Brain pericyte (primary cell): ENCODE results near the gene SEMA4D.

Experiments
- DNase-seq: peaks from one replicate; pipeline ENCODE4 v3.0.0-alpha.2; 2012; ENCODE audit warnings: low read depth, low spot score

Gene SEMA4D, protein sequence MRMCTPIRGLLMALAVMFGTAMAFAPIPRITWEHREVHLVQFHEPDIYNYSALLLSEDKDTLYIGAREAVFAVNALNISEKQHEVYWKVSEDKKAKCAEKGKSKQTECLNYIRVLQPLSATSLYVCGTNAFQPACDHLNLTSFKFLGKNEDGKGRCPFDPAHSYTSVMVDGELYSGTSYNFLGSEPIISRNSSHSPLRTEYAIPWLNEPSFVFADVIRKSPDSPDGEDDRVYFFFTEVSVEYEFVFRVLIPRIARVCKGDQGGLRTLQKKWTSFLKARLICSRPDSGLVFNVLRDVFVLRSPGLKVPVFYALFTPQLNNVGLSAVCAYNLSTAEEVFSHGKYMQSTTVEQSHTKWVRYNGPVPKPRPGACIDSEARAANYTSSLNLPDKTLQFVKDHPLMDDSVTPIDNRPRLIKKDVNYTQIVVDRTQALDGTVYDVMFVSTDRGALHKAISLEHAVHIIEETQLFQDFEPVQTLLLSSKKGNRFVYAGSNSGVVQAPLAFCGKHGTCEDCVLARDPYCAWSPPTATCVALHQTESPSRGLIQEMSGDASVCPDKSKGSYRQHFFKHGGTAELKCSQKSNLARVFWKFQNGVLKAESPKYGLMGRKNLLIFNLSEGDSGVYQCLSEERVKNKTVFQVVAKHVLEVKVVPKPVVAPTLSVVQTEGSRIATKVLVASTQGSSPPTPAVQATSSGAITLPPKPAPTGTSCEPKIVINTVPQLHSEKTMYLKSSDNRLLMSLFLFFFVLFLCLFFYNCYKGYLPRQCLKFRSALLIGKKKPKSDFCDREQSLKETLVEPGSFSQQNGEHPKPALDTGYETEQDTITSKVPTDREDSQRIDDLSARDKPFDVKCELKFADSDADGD

DNA sequence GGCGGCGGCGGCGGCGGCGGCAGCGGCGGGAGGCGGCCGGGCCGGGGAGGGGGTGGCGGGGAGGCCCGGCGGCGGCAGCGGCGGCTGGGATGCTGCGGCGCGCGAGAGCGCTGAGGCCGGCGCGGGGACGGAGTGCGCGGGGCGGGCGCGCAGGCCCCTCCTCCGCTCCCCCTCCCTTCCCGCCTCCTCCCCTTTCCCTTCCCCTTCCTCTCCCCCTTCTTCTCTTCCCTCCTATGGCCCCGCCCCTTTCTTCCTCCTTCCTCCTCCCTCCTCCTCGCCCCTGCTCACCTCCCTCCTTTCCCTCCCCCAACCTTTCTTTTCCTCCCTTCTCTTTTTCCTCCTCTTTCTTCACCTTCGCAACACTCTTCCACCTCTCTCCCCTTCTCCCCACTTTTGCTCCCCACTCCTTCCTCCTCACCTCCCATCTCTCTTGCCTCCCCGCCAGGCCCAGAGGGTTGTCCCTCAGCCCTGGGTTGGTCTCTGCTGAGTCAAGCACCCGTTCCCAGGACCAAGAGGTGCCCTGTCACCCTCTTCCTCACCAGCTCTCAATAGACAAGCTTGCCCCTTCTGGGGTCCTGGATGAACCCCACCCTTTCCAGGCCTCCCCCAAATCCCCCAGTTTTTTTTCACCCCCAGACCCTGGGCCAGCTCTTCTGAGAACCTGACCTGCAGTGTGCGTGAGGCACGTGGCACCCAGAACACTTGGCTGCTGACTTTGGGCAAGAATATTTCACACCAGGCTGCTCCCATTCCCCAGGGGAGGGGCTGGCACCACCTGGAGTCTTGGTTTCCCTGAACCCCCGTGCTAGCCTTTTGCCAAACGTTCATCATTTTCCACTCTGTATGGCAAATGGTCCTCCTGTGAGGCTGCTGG, at the start of gene SEMA4D:
Gene SEMA4D (minus strand): TSS at position 136 of the 874 bp plus-strand sequence. CDS start 92,657 bp downstream, outside the sequence.
- no peak for DNase-seq

DNA sequence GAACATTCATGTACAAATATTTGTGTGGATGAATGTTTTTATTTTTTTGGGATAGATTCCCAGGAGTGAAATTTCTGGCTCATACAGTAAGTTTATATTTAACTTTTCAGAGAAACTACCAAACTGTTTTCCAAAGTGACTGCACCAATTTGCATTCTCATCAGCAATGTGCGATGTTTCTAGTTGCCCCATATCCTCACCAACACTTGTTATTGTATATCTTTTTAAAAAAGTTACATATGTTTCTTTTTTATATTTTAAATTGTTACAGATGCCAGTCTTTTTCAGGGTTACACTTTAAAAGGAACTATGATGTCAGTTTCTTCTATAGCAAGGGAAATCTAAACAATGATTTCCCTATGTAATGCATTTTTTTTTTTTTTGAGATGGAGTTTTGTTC, 49.1 kb upstream of the SEMA4D start:
- no peak for DNase-seq

DNA sequence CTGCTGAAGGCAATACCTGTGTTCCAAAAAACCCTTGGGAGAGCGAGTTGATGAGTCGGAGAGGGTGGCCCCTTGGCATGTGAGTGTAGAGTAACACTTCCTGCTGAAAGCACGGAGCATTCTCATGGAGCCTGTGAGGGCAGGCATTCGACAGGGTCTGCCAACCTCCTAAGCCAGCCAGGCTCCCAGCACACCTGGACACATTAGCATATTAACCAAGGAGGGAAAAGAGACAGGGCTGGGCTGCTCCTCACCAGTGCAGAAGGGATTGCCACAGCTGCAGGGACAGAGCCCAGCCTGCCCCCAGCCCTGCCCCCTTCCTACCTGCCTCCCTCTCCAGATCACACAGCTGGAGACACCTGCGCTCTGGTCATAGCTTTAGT, 46.4 kb upstream of the SEMA4D start:
- no peak for DNase-seq

DNA sequence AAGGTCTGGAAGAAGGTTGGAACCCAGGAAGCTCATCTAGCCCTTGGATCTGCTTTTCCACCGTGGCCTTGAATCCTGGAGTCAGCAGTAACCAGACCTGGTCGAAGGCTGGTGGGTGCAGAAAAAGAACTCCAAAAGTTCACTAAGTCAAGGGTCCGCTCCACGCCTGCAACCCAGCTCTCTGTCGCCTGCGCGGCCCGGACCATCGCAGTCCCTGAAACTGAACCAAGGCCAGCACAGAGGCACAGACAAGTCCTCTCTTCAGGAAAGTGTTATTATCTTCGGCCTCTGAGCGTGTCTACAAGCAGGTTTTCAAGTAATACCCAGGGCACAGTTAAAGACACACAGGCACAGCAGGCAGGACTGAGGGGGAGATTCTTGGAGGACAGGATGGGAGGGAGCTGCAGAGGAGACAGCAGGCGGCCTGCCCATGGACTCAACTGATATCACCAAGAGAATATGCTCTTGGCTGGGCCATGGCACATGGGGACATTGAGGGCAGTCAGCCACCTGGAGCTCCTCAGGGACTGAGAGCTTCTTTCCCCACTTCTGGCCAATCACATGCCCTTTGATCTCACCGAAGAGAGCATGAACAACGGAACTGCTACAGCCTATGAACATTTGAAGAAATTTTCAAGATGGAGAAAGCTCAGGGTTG, 45.8 kb upstream of the SEMA4D start:
- no peak for DNase-seq

DNA sequence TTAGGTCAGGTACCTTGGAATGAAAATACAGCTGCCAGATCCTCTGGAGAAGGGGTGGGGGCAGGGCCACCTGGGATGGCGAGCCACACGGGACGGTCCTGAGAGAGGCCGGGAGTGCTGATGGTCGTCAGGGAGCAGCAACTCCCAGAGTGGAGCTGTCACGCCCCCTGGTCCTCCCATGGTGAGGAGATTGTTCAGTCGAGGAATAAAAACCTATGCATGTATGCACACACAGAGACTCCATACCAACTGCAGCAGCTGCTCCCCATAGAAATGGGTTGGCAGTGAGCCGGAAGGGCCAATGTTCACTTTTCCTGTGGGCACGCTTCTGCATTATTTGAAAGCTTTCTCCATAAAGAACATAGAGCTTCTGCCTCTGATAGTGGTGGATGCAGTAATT, 45.2 kb upstream of the SEMA4D start:
- DNase-seq, result no peak

DNA sequence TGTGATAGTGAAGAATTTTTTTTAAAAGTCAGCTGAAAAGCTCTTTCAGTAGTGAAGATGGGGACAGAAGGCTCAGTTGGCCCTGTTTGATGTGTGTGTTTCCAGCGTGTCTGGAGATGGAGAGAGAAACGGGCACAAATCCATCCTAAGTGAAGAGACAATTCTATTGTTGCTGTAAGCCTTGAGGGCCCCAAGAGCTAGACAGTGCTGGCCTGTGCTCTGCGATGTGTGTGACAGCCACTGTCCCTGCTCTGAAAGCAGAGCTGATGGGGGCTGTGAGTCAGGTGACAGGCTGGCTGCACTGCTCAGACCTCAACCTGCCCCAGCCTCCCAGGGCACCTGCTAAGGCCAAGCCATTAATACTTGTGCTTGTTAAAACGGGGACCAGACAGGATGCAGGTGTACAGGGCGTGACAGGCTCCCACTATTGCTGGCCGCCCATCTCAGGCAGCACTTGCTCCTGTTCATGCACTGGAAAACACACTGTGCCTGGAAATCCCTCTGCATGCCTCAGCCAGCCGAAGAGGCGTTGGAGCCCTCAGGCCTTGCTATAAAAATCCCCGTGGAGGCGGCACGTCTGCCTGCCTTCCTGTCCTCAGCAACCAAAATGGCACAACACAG, 44.6 kb upstream of the SEMA4D start:
- DNase-seq, result no peak

DNA sequence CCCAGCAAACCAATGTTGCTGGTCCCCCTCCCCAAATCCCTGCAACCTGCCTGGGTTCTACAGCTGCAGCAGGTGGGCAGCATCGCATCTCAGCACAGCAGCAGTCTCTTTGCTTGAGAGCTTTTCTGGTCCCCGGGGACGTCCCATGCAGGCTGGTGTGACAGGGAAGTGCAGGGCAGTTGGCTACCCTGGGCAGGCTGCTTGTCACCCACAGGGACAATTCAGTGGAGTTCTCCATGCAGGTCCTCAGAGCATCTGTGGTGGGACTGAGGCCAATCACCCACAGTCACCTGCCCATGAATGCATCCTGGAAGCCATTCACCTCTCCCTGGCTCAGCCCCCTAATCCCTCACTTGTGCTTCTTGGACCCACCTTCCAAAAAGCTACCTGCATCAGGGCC, 43.9 kb upstream of the SEMA4D start:
- no peak for DNase-seq

DNA sequence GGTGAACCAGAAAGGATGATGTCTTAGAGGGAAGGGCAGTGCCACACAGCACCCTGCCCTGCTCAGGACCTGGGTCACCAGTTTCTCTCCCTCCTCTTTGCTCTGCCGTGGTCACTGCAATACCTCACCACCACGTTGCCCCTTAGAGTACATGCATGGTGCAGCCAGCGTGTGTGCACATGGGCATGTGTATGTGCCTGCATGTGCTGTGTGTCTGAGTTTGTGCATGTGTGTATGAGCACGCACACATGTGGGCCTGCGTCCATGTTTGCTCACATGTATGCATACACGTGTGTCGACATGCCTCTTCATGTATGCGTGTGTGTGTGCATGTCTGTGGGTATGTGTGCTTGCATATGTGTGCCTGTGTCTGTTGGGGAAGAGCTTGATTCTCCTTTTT, 41.5 kb upstream of the SEMA4D start:
- no peak for DNase-seq

DNA sequence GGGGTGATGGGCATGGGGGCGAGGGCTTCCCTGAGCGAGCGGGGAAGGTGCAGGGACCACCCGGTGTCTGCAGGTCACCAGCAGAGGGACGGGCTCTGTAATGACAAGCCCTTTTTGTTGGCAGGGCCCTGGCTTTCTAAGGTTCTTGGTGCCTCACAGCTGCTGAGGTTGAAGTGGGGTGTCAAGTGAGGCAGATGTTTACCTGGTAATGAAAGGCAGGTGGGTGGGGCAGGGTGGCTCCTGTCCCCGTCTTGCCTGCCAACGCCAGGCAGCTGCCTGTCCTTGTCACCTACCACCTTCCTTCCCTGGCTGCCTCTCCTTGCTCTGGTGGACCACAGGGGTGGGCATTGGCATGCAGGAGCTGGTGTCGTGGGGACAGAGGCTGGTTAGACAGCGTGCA, 41.0 kb upstream of the SEMA4D start:
- no peak for DNase-seq

DNA sequence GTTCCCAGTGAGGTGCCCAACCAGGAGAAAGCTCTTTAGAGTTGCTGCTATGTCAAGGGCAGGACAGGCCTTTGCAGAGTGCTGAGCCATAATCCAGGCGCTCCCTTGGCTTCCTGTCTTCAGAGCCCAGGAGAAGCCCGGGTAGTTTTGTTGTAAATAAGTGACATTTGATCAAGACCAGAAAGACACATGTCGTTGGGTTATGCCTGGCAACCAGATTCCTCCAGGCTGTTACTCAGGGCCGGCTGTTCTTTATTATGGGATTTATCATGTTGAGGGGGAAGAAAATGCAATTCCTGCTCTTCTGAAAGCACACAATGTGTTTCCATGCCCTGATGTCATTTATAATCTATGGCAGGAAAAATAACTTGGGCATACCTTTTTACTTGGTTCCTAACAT, 39.3 kb upstream of the SEMA4D start:
- DNase-seq, result no peak

DNA sequence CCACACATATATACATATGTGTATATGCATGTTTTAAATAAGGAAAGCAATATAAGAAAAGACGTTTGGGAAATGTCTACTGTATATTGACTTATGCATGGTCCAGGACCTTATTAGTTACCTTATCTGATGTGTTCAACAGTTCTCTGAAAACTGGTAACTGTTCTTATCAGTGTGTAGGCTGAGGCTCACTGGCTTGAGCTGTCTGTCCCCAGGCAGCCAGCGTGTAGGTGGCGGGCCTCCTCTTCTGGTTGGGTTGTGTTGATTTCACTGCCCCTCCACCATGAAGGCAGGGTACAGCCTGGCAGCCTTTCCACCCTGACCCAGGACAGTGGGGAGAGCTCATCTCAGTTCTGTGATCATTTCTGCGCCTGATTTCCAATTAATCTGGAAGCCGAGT, 38.7 kb upstream of the SEMA4D start:
- no peak for DNase-seq

DNA sequence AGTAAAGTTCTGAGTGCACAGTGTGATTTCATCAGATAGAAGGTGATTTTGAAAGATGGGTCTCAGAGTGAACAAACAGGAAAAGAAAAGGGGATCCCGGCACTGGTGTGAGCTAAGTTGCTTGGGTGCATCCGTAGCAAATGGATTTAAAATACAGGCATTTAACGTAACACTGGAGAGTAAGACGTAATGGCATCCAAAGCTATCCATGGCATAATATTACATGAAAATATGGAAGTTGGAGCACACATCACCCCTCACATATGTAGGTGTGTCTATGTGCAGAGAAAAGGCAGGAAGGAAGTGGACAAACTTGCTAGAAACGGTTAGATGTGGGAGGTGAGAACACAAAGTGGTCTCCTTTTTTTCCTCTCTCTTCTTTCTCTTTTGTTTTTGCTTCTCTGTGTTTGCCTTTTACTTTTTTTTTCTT, 38.2 kb upstream of the SEMA4D start:
- DNase-seq, result no peak

DNA sequence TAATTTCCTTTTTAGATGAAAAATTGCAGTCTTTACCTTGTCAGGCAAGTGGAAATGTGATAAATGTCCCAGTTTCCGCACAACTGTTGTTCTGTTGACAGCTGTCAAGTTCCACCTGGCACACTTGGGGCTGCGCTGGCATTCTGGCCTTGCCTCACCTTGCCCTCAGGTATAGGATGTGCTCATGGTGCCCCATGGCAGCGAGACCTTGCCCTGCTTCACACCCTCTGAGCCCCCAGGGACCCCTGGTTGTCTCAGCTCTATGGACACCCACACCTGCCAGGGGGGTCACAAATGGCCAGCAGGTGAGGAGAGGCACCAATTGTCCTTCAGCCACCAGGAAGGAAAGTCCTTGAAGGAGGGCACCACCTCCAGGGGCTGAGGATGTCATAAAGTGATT, 37.5 kb upstream of the SEMA4D start:
- no peak for DNase-seq

DNA sequence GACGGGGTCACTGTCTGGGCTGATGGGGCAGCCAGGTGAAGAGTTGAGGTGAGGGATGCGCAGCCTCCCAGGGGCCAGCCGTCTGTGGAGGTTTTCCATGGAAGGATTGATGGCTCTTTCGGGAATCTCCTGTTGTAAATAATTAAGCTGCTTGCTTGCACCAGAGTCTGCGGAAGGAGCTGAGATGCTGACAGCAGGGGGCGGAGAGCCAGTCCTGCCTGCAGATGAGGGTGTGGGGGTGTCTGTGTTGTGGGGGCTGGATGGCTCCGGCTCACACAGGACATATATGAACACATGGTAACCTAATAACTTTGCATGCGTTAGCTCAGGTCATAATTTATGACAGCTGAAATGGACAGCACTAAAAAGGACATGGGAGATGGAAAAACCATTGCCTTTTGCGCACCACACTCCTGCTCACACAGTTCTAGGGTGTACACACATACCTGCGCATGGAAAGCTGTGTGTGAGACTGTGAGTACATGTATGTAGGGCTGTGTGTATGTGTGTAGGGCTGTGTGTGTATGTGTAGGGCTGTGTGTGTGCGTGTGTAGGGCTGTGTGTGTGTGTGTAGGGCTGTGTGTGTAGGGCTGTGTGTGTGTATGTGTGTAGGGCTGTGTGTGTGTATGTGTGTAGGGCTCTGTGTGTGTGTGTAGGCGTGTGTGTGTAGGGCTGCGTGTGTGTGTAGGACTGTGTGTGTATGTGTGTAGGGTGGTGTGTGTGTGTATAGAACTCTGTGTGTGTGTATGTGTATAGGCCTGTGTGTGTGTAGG, 36.8 kb upstream of the SEMA4D start:
- DNase-seq, result no peak

DNA sequence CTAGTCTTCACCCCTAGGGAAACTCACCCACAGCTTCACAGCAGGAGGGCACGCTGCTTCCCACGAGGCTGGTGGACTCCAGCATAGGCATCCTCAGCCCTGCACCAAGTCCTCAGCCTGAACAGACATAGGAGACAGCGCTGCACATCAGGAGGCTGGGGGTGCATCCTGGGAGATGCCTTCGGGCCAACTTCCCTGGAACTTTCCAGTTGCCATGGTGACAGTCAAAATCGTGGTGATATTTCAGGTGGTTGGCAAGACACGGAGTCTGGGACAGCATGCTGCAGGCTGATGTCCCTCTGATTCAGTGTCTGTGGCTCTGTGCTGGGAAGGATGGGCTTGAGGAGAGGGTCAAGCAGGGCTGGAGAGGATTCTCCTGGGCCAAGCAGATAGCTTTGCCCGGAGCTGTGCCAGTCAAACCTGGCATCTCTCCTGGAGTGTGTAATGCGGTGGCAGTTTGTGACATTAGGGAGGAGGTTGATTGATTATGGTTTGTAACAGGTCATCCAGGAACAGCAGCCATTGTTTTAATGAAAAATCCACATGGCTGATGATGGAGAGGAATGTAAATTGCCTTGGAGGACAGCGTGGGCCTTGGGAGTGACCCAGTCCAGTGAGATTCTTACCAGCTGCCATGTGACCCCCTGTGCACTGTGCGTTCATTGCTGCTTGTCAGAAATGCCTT, 35.6 kb upstream of the SEMA4D start:
- no peak for DNase-seq

DNA sequence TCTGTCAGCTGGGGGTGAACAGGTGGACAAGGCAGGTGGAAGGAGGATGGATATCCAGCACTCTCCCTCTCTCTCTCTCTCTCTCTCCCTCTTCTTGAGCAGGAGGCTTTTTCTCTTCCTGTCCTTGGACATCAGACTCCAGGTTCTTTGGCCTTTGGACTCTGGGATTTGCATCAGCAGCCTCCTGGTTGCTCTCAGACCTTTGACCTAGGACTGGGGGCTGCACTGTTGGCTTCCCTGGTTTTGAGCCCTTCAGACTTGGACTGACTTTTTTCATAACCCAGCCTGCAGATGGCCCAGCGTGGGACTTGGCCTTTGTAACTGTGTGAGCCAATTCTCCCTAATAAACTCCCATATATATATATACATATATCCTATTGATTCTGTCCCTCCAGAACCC, 35.0 kb upstream of the SEMA4D start:
- no peak for DNase-seq

DNA sequence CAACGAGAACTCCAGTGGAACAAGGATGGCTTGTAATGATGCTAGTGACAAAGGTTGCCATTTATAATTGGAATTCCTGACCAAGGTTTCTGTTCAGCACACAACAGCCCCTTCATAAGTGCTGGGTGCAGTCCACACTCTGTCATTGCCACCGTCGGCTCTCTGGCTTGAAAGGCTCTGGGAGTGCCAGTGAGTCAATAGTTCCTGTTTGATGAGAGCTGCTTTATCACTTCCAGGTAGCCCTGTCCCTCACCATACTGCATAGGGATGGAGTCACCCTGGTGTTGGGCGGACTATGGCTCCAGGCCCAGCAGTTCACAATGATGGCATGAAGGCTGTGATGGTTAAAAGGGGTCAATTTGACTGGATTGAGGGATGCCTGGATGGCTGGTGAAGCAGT, 34.6 kb upstream of the SEMA4D start:
- no peak for DNase-seq

DNA sequence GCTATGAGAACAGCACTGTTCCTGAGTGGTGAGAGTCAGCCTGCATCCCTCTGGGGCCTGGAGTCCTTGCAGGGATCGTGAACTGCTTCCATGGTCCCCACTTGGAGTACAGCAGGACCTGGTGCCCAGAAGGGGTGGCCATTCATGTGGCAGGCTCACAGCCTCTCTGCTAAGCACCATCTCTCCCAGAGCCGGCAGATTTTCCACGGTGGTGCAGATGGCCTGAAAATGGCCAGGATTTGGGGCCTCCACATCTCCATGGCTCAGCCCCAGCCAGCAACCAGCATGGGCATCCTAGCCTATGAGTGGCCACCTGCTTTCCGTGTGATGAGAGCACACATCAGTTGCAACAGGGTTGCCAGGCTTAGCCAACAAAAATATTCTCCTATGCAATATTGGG, 33.9 kb upstream of the SEMA4D start:
- DNase-seq, result no peak

DNA sequence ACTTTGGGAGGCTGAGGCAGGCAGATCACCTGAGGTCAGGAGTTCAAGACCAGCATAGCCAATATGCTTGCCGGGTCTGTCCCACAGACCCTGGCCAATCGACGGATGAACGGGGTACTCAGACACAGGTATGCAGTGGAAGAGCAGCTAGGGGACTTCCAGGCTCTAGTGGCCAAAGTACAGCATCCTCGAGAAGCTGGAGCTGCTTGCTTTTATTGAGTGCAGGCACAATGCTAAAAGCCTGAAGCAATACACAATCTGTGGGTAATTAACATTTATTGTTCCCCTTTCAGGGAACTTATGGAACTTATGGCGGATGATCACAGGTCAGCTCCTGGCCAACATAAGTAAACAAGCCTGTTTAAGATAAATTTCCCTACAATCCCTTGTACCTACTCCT, 32.8 kb upstream of the SEMA4D start:
- DNase-seq, result no peak
